ENCODE results near the gene ARMC6. TPM values are rescaled to one million over a fixed set of nuclear protein-coding genes. Genes with fewer than 3 reads are reported as not detected.

ARMC6 gene
- polyA plus RNA-seq, 2 donors = 18.2 to 22.1 TPM

DNA sequence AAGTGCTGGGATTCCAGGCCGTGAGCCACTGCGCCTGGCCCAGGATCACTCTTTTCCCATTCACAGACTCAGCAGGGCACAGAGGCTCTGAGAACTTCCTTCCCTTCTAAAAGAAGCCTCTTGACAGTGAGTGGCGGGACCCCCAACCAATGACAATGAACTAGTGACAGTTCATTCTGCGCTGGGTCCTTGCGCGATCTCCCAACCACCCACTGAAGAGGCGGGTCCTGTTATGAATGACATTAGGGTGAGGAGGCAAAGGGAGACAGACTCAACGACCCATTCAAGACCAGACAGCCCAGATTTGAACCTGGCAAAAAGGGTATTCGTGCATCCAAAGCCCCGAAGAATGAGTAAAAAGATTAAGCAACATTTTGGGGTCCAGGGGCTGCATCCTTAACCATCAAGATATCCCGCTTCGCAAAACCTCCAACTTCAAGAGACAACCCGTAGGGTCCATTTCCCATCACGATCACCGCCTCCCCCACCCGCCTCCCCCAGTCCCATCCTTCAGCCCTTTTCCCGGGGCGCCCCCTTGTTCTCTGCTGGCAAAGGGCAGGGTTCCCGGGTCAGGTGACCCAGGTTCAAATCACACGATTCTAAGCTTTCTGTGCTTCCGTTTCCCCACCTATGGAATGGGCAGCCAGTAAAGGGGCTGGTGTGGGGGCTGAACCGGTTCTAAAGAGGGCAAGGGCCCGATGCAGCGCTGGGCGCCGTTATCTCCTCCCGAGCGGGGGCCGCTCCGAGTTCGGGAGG, 805 bp upstream of the ARMC6 start:
- WGBS, 2 donors = 7% methylated on average over 30 to 31 of the region's 31 CpGs
- Histone ChIP-seq H3K4me3 (ENCODE audit: low read depth in 1 of 2, low read length in 2 of 2) (peak overlapping the region; percentile 67 to 68), H3K36me3 (ENCODE audit: control insufficient read depth in 2 of 2, insufficient read depth in 2 of 2, low read length in 1 of 2) (peaks cover 0 to 12% of the 10 kb centered on the region in 2 donors), H3K9me3 (ENCODE audit: control insufficient read depth in 2 of 2, insufficient read depth in 1 of 2, low read depth in 1 of 2, low read length in 1 of 2) (no peaks in the 10 kb centered on the region), H3K27ac (ENCODE audit: low read depth in 2 of 2, low read length in 1 of 2) (peak overlapping the region; percentile 86 to 96), H3K27me3 (ENCODE audit: control insufficient read depth in 1 of 2, insufficient read depth in 2 of 2, low read length in 2 of 2) (no peaks in the 10 kb centered on the region), H3K4me1 (ENCODE audit: control insufficient read depth in 2 of 2, insufficient read depth in 2 of 2, low read length in 1 of 2) (peaks cover 0 to 3% of the 10 kb centered on the region in 2 donors)

DNA sequence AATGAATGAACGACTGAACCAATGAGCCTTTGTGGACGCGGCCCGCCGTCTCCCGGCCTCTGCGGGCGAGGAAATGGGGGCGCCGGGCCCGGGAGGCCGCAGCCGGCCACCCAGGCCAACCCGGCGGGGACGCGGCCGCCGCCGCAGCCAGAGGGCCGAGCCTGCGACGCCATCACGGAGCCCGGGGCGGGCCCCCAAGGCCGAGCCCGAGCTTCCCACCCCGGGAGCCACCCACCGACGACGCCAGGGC, 302 bp upstream of the ARMC6 start:
- Histone ChIP-seq H3K27ac (ENCODE audit: low read depth in 2 of 2, low read length in 1 of 2) (peak overlapping the region; percentile 86 to 96), H3K4me3 (ENCODE audit: low read depth in 1 of 2, low read length in 2 of 2) (peak overlapping the region; percentile 67 to 68), H3K9me3 (ENCODE audit: control insufficient read depth in 2 of 2, insufficient read depth in 1 of 2, low read depth in 1 of 2, low read length in 1 of 2) (no peaks in the 10 kb centered on the region), H3K27me3 (ENCODE audit: control insufficient read depth in 1 of 2, insufficient read depth in 2 of 2, low read length in 2 of 2) (no peaks in the 10 kb centered on the region), H3K36me3 (ENCODE audit: control insufficient read depth in 2 of 2, insufficient read depth in 2 of 2, low read length in 1 of 2) (peaks cover 0 to 12% of the 10 kb centered on the region in 2 donors), H3K4me1 (ENCODE audit: control insufficient read depth in 2 of 2, insufficient read depth in 2 of 2, low read length in 1 of 2) (peaks cover 0 to 3% of the 10 kb centered on the region in 2 donors)
- WGBS, 2 donors = 0% methylated on average over 17 to 32 of the region's 32 CpGs

DNA sequence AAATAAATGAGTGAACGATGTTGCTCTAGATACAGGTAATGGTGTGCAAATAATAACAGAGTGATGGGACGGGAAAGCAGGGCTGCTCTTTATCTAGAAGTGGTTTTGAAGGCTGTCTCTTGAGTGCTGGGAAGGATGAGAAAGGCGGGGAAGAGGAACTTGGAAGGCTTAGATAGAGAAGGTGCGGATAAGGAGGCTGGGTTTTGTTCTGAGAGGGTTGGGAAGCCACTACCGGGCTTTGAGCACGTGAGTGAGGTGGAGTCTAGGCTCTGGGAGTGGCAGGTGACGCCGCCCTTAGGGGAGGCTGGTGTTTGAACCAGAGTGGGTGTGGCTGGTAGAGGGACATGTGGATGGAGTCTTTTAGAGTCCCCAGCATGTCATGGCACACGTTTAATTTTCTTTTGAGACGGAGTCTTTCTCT, 811 bp downstream of the ARMC6 start:
- no peaks in the 10 kb centered on the region for H3K9me3 ChIP-seq (ENCODE audit: control insufficient read depth in 2 of 2, insufficient read depth in 1 of 2, low read depth in 1 of 2, low read length in 1 of 2)
- H3K4me1 ChIP-seq (ENCODE audit: control insufficient read depth in 2 of 2, insufficient read depth in 2 of 2, low read length in 1 of 2) = peaks cover 0 to 3% of the 10 kb centered on the region in 2 donors
- H3K27me3 ChIP-seq (ENCODE audit: control insufficient read depth in 1 of 2, insufficient read depth in 2 of 2, low read length in 2 of 2) = no peaks in the 10 kb centered on the region
- peaks cover 0 to 4% of the 10 kb centered on the region in 2 donors for H3K36me3 ChIP-seq (ENCODE audit: control insufficient read depth in 2 of 2, insufficient read depth in 2 of 2, low read length in 1 of 2)
- H3K4me3 ChIP-seq (ENCODE audit: low read depth in 1 of 2, low read length in 2 of 2) = peak overlapping the region in 1 of 2 donors; percentile 67
- WGBS, 2 donors = 7 to 8% methylated on average over 10 of the region's 10 CpGs
- H3K27ac ChIP-seq (ENCODE audit: low read depth in 2 of 2, low read length in 1 of 2) = peak overlapping the region; percentile 86 to 96

DNA sequence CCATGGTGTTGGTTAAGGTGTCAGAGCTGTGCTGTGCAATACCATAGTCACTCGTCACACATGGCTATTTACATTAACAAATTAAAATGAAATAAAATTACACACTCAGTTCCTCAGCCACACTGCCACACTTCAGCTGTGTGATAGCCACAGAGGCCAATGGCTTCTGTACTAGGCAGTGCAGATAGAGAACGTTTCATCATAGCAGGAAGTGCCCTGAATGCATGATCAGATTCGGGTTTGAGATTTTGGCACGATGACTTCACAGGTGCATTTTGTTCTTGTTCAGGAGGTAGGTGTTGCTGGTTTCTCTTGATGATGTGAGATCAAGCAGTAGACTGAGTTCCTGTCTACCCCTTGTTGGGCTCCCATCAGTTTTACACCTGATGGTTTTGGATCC, 6.5 kb downstream of the ARMC6 start:
- H3K27me3 ChIP-seq (ENCODE audit: control insufficient read depth in 1 of 2, insufficient read depth in 2 of 2, low read length in 2 of 2) = no peaks in the 10 kb centered on the region
- no peaks in the 10 kb centered on the region for H3K9me3 ChIP-seq (ENCODE audit: control insufficient read depth in 2 of 2, insufficient read depth in 1 of 2, low read depth in 1 of 2, low read length in 1 of 2)
- H3K36me3 ChIP-seq (ENCODE audit: control insufficient read depth in 2 of 2, insufficient read depth in 2 of 2, low read length in 1 of 2) = peaks cover 3 to 28% of the 10 kb centered on the region in 2 donors
- peaks cover 0 to 2% of the 10 kb centered on the region in 2 donors for H3K4me1 ChIP-seq (ENCODE audit: control insufficient read depth in 2 of 2, insufficient read depth in 2 of 2, low read length in 1 of 2)
- no peak overlapping the region for H3K27ac ChIP-seq (ENCODE audit: low read depth in 2 of 2, low read length in 1 of 2)
- no peak overlapping the region for H3K4me3 ChIP-seq (ENCODE audit: low read depth in 1 of 2, low read length in 2 of 2)
- WGBS, 2 donors = 70 to 82% methylated on average over 4 of the region's 4 CpGs

DNA sequence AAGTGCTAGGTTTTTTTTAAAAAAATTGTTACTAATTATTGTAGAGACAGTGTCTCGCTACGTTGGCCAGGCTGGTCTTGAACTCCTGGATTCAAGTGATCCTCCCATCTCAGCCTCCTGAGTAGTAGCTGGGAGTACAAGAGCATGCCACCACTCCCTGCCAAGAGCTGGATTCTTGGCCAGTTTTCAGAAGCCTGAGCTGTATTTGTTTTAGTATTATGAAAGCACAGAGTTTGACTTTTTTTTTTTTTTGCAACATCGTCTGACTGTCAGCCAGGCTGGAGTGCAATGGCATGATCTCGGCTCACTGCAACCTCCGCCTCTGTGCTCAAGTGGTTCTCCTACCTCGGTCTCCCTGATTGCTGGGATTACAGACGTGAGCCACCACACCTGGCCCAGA, 7.0 kb downstream of the ARMC6 start:
- Histone ChIP-seq H3K4me1 (ENCODE audit: control insufficient read depth in 2 of 2, insufficient read depth in 2 of 2, low read length in 1 of 2) (peaks cover 0 to 2% of the 10 kb centered on the region in 2 donors), H3K4me3 (ENCODE audit: low read depth in 1 of 2, low read length in 2 of 2) (no peak overlapping the region), H3K36me3 (ENCODE audit: control insufficient read depth in 2 of 2, insufficient read depth in 2 of 2, low read length in 1 of 2) (peaks cover 3 to 31% of the 10 kb centered on the region in 2 donors), H3K27me3 (ENCODE audit: control insufficient read depth in 1 of 2, insufficient read depth in 2 of 2, low read length in 2 of 2) (no peaks in the 10 kb centered on the region), H3K27ac (ENCODE audit: low read depth in 2 of 2, low read length in 1 of 2) (no peak overlapping the region), H3K9me3 (ENCODE audit: control insufficient read depth in 2 of 2, insufficient read depth in 1 of 2, low read depth in 1 of 2, low read length in 1 of 2) (no peaks in the 10 kb centered on the region)
- WGBS, 2 donors = 46 to 51% methylated on average over 7 of the region's 7 CpGs

DNA sequence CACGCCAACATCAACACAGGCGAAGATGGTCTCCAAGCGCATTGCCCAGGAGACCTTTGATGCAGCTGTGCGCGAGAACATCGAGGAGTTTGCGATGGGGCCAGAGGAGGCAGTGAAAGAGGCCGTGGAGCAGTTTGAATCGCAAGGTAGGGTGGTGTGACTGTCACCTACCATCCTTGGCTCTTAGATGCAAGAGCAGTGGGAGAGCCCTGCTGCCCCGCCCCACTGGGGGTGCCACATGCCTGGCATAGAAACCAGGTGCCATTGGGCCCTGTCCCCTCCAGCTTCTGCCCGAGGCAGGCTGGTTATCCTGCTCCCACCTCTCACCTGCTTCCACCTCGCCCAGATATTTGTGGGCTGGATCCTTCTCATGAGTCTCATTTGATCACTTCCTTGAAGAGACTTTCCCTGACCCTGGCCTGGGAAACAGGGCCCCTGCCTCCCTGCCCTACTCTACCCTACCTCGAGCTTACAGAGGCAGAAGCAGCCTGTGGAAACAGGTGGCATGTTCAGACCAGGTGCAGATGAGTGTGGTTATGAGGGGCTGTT, 9.4 kb downstream of the ARMC6 start:
- no peaks in the 10 kb centered on the region for H3K27me3 ChIP-seq (ENCODE audit: control insufficient read depth in 1 of 2, insufficient read depth in 2 of 2, low read length in 2 of 2)
- H3K27ac ChIP-seq (ENCODE audit: low read depth in 2 of 2, low read length in 1 of 2) = no peak overlapping the region
- H3K4me3 ChIP-seq (ENCODE audit: low read depth in 1 of 2, low read length in 2 of 2) = no peak overlapping the region
- H3K4me1 ChIP-seq (ENCODE audit: control insufficient read depth in 2 of 2, insufficient read depth in 2 of 2, low read length in 1 of 2) = peaks cover 0 to 2% of the 10 kb centered on the region in 2 donors
- WGBS, 2 donors = 93 to 95% methylated on average over 13 of the region's 13 CpGs
- peaks cover 3 to 29% of the 10 kb centered on the region in 2 donors for H3K36me3 ChIP-seq (ENCODE audit: control insufficient read depth in 2 of 2, insufficient read depth in 2 of 2, low read length in 1 of 2)
- no peaks in the 10 kb centered on the region for H3K9me3 ChIP-seq (ENCODE audit: control insufficient read depth in 2 of 2, insufficient read depth in 1 of 2, low read depth in 1 of 2, low read length in 1 of 2)

DNA sequence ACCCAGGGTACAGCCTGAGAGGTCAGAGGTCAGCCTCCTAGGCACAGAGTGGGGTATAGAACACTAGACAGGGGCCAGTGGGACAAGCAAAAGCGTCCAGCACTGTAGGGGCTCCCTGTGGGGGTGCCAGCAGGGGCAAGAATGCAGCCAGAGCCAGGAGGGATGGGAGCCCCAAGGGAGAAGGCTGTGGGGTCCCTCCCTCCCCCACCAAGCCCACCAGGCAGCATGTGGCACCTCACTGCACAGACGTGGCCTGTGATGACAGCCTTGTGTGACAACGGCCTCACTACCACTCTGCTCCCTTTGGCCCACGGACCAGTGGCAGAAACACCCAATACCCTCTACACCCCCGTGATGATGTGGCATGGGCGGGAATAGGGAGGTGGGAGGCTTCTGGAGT, 10.1 kb downstream of the ARMC6 start:
- no peak overlapping the region for H3K27ac ChIP-seq (ENCODE audit: low read depth in 2 of 2, low read length in 1 of 2)
- peaks cover 0 to 2% of the 10 kb centered on the region in 2 donors for H3K4me1 ChIP-seq (ENCODE audit: control insufficient read depth in 2 of 2, insufficient read depth in 2 of 2, low read length in 1 of 2)
- WGBS, 2 donors = 91% methylated on average over 6 of the region's 6 CpGs
- H3K27me3 ChIP-seq (ENCODE audit: control insufficient read depth in 1 of 2, insufficient read depth in 2 of 2, low read length in 2 of 2) = no peaks in the 10 kb centered on the region
- H3K9me3 ChIP-seq (ENCODE audit: control insufficient read depth in 2 of 2, insufficient read depth in 1 of 2, low read depth in 1 of 2, low read length in 1 of 2) = no peaks in the 10 kb centered on the region
- H3K36me3 ChIP-seq (ENCODE audit: control insufficient read depth in 2 of 2, insufficient read depth in 2 of 2, low read length in 1 of 2) = peaks cover 3 to 27% of the 10 kb centered on the region in 2 donors
- H3K4me3 ChIP-seq (ENCODE audit: low read depth in 1 of 2, low read length in 2 of 2) = no peak overlapping the region

DNA sequence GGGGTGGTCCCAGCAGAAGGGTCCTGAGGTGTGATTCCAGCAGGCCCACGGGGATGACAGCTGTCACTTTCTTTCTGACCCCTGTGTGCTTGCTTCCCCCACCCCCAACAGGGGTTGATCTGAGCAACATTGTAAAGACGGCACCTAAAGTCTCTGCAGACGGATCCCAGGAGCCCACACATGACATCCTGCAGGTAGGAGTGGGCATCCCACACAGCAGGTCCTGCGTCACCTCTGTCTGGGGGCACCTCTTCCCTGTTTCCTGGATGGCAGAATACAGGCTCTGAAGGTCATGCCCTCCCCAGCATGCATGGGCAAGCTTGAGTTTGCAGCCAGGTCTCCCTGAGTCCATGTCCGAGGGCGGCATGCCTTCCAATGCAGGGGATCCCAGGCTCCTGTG, 10.5 kb downstream of the ARMC6 start:
- Histone ChIP-seq H3K36me3 (ENCODE audit: control insufficient read depth in 2 of 2, insufficient read depth in 2 of 2, low read length in 1 of 2) (peaks cover 3 to 27% of the 10 kb centered on the region in 2 donors), H3K9me3 (ENCODE audit: control insufficient read depth in 2 of 2, insufficient read depth in 1 of 2, low read depth in 1 of 2, low read length in 1 of 2) (no peaks in the 10 kb centered on the region), H3K4me3 (ENCODE audit: low read depth in 1 of 2, low read length in 2 of 2) (no peak overlapping the region), H3K4me1 (ENCODE audit: control insufficient read depth in 2 of 2, insufficient read depth in 2 of 2, low read length in 1 of 2) (peaks cover 0 to 2% of the 10 kb centered on the region in 2 donors), H3K27ac (ENCODE audit: low read depth in 2 of 2, low read length in 1 of 2) (no peak overlapping the region), H3K27me3 (ENCODE audit: control insufficient read depth in 1 of 2, insufficient read depth in 2 of 2, low read length in 2 of 2) (no peaks in the 10 kb centered on the region)
- 89 to 93% methylated on average over 6 of the region's 6 CpGs for WGBS, 2 donors

DNA sequence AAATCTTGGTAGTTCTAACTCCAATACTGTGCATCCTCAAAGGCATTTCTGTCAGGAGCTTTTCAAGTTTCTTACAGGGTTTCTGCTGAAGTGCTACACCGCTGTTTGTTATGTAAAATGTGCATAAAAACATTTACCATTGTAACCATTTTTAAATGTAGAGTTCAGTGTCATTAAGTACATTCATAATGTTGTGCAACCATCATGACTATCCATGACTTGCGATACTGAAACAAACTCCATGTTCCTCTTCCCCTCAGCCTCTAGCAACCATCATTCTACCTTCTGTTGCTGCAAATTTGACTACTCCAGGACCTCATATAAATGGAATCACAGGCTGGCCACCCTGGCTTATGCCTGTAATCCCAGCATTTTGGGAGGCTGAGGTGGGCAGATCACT, 16.0 kb downstream of the ARMC6 start:
- H3K4me3 ChIP-seq (ENCODE audit: low read depth in 1 of 2, low read length in 2 of 2) = no peak overlapping the region
- H3K27me3 ChIP-seq (ENCODE audit: control insufficient read depth in 1 of 2, insufficient read depth in 2 of 2, low read length in 2 of 2) = no peaks in the 10 kb centered on the region
- peaks cover 3 to 27% of the 10 kb centered on the region in 2 donors for H3K36me3 ChIP-seq (ENCODE audit: control insufficient read depth in 2 of 2, insufficient read depth in 2 of 2, low read length in 1 of 2)
- H3K4me1 ChIP-seq (ENCODE audit: control insufficient read depth in 2 of 2, insufficient read depth in 2 of 2, low read length in 1 of 2) = no peaks in the 10 kb centered on the region
- H3K27ac ChIP-seq (ENCODE audit: low read depth in 2 of 2, low read length in 1 of 2) = no peak overlapping the region
- 96 to 97% methylated on average over 2 of the region's 2 CpGs for WGBS, 2 donors
- no peaks in the 10 kb centered on the region for H3K9me3 ChIP-seq (ENCODE audit: control insufficient read depth in 2 of 2, insufficient read depth in 1 of 2, low read depth in 1 of 2, low read length in 1 of 2)

DNA sequence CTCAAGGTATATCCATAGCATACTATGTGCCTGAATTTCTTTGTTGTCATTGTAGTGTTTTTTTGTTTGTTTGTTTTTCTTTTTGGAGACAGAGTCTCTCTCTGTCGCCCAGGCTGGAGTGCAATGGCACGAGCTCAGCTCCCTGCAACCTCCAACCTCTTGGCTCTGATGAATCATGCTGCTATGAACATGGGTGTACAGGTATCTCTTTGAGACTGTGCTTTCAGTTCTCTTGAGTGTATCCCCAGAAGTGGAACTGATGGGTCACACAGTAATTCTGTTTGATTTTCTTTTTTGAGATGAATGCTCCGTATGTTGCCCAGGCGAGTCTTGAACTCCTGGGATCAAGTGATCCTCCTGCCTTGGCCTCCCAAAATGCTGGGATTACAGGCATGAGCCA, 16.7 kb downstream of the ARMC6 start:
- 92 to 95% methylated on average over 4 of the region's 4 CpGs for WGBS, 2 donors
- Histone ChIP-seq H3K36me3 (ENCODE audit: control insufficient read depth in 2 of 2, insufficient read depth in 2 of 2, low read length in 1 of 2) (peaks cover 9 to 29% of the 10 kb centered on the region in 2 donors), H3K4me3 (ENCODE audit: low read depth in 1 of 2, low read length in 2 of 2) (no peak overlapping the region)

More for the DNA sequence above, 16.7 kb downstream of the ARMC6 start:
- no peaks in the 10 kb centered on the region for H3K9me3 ChIP-seq (ENCODE audit: control insufficient read depth in 2 of 2, insufficient read depth in 1 of 2, low read depth in 1 of 2, low read length in 1 of 2)
- H3K4me1 ChIP-seq (ENCODE audit: control insufficient read depth in 2 of 2, insufficient read depth in 2 of 2, low read length in 1 of 2) = no peaks in the 10 kb centered on the region
- H3K27me3 ChIP-seq (ENCODE audit: control insufficient read depth in 1 of 2, insufficient read depth in 2 of 2, low read length in 2 of 2) = no peaks in the 10 kb centered on the region
- no peak overlapping the region for H3K27ac ChIP-seq (ENCODE audit: low read depth in 2 of 2, low read length in 1 of 2)

Data from esophagus (tissue), 2 donors.